ENCODE data around the gene SMC2.

The SMC2 gene

DNA sequence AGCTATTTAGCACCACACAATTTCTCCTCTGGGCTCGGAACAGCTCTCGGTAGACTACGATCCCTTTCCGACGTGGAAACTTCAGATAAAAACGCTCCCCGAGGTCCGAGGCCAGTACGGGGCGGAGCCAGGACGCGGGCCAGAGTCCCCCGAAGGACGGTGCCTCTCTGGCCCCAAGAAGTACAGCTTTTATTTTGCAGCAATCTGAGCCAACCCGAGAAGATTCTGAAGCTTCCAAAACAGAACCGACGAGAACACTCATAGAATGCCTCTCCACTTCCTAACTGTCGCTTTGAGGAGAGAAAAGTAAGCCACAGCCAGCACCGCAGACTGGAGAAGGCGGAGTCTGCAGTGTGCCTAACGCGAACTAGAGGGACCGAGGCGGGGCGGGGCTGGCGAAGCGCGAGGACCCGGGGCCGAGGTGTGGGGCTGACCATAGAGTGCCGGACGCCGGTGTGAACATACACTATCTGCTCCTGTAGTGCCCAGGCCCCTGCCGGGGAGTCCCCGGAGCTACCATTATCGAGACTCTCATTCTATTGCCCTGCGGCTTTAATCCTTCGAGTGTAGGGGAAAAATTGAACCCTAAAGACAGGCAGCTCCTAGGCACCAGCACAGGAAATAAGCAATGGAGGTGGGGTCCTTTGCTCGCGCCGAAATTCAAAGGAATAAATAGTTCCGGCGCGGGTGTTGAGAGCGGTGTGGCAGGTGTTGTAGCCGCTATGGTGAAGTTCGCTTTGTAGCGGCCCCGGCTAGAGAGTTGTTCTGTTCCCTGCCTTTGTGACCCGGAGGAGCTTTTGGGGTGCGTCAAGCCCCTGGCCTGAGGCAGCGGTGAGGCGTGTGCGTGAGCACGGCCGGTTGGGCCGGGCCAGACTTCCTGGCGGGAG is at the start of gene SMC2:
Gene SMC2 (plus strand): TSS at position 663 of the 887 bp plus-strand sequence. CDS start 1,076 bp downstream, outside the sequence.
- DNase-seq = peak; percentile 80

DNA sequence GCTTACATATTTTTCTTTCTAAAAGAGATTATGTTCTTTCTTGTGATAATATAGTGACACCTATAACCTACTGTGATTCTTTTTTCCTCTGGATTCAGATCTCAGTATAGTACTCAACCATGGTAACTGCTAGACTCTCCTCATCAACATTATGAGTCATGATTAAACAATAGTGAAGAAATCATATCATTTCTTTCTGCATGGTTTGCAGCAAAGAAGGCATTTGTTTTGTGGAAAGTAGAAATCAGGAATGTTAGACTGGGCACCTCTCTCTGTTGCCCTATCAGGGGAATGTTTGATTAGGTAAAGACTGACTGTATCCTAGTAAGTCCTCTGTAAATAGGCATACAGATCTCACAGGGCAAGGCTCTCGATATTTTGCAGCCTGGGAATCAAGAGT is 25.6 kb upstream of the SMC2 start:
- DNase-seq = no peak

DNA sequence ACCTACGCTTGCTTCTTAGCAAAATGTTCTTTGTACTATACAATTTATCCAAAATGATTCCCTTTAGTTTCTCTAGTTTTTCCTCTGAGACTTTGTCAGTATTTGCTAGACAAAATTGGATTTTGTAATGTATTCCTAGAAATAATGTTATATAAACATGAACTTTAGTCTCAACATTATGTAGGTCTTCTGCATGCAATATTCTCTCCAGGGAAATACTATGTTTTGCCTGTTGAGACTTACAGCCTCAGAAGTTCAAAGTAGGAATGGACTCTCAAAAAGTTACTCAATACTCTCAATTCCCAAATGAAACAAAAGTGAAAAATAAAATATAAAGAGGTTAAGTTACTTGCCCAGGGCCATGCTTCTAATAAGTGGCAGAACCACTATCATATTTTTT is 24.8 kb upstream of the SMC2 start:
- no peak for DNase-seq

DNA sequence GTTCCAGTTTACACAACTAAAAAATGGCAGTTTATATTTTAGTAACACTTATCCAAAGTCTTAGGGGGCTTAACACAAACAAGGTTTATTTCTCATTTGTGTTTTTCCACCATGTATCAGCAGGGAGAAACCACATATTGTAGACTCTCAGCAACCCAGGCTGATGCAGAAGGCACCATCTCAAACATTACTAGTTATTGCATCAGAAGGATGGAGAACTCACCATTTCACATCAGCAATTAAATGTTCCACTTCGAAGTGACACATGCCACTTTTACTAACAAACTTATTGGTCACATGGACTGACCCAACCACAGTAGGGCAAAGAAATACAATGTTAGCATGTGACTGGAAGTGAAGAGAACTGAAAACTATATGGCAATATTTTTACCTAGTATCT is 22.5 kb upstream of the SMC2 start:
- no peak for DNase-seq

DNA sequence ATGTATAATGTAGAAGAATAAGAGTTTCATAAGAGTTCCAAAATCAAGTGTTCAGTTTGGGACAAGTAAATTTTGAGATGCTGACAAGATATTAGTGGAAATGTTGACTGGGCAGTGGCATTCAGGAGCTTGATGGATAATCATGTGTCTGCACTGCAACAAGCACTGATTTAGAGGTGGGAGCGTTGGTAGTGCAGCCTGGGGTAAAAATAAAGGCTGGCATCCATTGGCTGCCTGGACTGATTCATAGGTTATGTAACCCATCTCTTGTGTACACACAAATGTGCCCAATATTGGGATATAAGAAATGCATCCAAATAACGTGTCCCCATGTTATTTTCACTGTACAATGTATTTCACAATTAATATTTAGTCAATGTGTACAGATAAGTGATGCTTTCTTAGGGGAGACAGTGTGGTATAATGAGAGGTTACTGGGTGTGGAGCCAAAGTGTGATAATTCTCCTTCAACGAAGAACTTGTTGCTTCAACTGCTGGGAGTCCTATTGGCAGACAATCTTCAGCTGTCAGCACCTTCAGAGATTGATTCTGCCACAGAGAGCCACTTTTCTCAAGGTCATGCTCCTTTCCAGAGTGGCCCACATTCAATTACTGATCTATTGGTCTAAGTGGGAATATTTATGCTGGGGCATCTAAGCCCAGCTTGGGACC is 20.9 kb upstream of the SMC2 start:
- no peak for DNase-seq

DNA sequence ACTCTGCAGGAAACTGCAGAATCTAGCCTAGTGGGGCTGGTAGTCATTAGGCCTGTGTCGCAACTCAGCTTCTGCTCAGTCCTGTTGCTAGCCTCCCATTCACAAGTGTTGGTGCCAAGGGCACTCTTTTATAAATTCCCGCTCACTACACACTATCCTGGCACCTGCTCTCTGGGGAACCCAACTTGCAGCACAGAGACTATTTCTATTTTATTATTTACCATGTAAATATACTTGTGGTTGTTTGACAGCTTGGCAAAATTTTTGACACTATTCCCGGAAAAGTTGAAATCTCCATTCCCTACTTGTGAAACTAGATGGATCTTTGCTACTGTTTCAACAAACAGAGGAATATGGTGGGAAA is 20.4 kb upstream of the SMC2 start:
- no peak for DNase-seq

DNA sequence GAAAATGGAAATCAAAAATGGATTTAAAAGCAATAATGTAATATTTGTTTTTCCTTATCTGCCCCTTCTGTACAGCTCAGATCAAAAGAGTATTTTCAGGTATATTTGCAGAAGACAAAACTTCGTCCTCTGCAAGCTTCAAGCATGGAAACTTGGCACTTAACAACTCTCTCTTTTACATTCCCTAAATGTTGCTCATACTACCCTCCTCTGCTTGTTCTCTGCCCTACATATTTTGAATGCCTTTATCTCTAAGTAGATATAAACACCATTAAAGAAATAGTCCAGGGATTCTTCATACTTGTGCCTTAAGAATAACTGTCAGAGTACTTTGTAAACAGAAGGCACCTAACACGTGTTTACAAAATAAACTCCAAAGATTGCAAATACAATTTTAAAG is 19.2 kb upstream of the SMC2 start:
- DNase-seq = no peak

DNA sequence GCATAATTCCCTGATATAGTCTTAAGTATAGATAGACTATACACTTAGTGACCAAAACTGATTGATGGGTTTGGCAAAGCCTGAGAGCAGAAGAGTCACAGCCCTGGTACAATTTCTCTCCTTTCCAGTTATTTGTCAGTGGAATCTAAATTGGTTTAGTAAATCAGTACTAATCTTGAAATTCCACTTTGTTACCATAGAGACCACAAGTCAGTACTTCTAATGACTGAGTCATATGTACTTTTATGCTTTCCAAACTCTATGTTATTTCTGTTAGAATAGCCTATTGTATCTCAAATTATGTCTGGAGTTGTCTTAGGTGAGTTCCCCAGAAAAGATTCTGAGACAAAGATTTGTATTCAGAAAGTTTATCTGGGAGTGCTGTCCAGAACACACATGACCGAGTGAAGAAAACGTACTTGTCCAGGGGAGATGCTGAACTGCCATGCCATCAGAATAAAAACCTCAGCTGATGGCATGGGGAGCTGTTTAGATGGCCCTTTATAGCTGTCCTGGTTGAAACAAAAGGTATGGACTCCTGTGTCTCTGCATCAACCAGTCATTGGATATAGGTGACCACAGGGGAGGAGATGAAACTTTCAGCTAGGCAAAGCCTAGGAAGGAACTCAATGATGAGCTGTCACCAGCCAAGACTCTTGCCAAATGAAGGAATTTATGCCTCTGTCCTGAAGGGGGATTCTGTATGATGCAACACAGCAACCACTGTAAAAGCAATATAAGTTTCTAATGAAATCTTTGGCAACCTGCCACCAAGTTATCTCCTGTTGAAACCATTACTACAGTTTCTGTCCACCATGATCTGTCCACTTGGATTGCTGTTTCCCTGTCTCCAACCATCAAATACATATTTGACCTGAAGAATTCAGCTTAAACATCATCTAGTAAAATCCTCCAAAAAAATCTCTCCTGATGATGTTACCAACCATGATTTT is 18.0 kb upstream of the SMC2 start:
- DNase-seq = no peak

DNA sequence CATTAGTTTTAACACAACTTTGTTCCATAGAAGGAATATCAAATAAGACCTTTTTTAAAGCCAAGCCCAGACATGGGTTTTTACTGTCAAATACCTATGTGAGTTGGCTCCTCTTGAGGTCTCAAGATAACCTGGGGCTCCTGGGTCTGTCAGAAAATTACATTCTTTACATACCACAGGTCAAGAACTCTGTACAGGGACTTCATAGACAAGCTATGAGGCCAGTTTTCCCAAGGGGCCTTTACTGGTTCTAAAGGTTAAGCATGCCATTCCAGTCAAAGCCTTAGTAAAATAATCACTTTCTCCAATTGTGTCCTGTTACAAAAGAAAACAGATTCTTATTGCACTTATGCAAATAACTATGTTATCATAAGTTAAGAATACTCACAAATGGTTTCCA is 15.5 kb upstream of the SMC2 start:
- no peak for DNase-seq

DNA sequence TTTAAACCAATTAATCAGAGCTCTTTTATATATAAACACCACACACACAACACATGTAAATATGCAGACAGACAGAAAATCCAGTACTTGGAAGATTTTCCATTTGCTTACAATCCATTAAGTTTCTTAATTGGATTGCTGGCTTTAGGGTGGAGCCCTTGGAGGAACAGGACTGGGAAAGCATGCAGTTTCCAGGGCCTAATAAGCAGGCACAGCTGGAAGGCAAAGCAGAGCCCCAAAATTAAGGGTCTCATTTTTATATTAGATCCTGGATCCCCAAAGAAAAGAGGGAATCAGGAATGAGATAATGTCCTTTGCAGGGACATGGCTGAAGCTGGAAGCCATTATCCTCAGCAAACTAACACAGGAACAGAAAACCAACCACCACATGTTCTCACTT is 13.1 kb upstream of the SMC2 start:
- DNase-seq = no peak

DNA sequence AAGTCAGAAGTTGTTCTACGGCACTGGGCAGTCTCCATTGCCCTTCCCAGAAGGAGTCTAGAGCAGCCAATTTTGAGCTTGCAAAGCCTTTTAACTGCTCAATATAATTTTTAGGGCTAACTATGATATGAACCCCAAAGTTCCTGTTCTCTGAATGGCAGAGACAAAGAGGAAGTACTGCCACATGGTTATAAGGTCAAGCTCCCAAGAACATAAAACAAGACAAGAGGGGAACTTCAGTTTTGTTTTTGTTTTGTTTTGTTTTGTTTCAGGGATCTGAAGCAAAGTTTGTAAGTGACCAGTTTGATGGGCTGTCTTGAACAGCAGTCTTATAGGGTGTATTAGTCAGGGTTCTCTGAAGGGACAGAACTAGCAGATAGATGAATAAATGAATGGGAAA is 11.9 kb upstream of the SMC2 start:
- no peak for DNase-seq

DNA sequence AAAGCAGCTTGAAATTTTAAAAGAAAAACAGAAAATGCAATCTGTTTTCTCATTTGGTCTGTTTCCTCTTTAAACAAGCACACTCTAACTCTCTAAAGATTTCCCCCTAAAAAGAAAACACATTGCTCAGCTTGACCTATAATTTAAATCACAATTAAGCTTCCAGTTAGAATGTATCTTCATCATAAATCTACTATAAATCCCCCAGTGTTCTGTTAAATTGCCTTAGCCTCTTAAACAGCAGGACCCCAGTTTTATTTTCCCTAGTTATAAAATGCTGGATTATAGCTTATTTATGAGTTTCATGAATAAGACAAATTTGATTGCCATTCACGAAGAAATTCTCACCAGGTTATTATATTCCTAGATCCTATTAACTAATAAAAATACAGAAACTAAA is 8.6 kb upstream of the SMC2 start:
- no peak for DNase-seq

DNA sequence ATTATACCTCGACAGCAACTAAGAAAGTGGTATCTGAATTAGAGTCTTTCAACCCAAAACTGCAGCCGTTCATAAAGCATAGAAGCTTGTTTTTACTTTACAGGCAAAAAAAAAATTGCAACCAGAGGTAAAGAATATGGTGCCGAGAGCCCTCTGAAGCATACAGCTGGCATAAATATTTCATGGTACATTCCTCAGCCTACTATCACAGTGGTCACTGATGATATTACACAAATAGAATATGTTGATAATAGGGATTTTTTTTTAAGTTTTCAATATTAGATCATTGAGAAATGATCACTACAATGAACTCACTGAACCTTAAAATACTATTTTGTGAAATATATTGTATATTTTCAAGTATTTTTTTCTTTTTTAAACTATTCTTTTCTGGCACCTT is 6.2 kb upstream of the SMC2 start:
- DNase-seq = no peak

DNA sequence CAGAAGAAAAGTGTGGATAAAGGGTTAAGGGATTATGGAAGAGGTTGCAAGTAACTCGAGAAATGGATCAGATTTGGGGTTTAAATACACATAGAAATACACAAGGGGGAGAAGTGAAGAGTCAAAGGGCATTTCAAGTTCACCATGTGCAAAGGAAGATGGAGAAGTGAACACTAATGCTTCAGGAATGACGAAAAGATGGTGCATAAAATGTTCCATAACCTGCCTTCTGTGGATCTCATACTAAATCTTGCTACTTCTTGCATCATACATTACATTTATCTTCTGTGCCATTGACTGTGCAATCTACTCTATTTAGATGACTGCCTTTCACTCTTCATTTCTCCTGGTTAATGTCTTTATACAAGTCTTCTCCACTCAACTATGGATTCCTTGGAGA is 5.7 kb upstream of the SMC2 start:
- no peak for DNase-seq

DNA sequence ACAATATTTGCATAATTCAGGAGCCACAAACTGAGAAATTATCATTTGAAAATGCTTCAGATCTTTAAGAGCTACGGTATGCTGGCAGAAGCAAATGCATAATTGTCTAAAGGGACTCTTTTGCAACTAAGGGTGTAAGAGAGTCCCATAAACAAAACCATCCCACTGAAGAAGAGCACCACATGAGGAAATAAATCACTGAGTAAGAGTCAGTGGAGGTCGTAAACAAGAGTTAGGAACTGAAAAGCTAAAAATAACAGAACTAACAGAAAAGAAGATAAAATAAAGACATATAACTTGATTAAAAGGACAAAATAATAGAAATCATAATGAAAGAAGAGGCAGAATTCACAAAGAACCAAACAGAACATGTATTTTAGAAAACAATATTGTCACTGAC is 3.5 kb upstream of the SMC2 start:
- no peak for DNase-seq

DNA sequence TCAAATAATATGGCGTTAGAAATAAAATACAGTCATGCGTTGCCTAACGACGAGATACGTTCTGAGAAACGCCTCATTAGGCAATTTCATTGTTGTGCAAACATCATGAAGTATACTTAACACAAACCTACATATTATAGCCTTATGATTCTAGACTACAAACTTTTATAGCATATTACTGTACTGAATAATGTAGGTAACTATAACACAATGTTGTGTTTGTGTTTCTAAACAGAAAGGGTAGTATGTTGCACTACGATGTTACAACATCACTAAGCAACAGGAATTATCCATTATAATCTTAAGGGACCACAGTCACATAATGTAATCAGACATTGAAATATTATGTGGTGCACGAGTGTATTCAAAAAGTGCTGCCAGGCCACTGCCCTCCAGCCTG is 3.0 kb upstream of the SMC2 start:
- no peak for DNase-seq

DNA sequence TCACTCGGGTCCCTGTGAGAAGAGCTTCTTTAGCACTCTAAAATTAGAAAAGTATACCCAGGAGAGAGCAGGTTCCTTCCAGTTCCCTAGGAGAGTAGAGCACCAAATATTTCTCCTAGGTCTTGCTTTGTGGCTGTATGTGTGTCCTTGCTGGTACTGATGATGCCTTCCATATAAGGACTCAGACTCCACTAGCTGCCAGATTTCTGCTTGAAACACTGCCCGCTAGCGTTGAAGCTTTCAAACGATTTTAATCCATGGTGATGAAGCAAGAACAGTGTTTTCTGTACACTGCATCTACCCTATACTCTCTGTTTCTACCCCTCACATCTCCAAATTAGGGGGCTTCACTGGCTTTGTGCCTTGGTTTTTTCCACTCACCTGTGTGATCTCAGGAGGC is 2.4 kb upstream of the SMC2 start:
- no peak for DNase-seq

DNA sequence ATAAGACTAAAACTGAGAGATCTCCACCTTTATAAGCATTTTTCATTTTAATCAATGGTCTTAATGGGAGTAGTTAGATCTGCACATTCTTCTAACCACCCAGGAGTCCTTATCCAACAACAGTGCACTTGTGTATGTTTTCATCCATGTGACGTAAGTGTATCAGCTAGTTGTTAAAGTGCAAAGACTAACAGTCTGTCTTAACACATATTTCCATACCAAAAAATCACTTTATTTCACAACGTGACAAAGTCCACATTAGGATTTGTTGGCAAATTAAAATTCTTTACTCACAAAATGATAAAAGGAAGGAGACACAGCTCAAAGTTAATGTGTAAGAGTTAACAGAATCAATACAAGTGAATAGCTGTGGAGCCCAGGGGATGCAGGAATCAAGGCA is 1.9 kb upstream of the SMC2 start:
- DNase-seq = no peak

DNA sequence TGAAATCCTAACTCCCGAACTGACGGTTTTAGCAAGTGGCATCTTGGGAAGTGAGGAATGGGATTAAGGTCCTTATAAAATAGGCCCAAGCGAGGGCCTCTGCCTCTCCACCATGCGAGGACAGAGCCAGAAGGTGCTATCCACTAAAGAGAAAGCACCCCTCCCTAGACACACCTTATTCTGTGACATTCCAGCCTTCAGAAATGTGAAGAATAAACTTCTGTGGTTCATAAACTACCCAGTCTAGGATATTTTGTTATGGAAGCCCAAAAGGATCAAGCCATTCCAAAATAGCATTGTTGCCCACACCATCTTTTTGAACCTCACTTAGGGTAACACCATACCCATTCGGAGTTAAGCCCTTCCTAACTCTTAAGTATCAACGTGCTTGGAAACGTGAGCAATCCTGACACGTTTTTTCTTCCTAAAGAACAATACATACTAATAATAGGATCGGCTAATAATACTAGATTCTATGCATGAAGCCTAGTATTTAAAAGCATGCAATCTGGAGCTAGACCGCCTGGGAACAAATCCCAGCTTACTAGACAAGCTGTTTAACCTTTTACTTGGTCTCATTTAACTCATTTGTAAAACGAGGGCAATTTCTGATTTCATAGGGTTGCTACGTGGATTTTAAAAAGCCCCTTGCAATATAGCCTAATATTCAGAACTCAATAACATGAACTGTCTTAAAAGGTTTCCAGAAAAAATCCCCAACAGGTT is 1.1 kb upstream of the SMC2 start:
- no peak for DNase-seq

DNA sequence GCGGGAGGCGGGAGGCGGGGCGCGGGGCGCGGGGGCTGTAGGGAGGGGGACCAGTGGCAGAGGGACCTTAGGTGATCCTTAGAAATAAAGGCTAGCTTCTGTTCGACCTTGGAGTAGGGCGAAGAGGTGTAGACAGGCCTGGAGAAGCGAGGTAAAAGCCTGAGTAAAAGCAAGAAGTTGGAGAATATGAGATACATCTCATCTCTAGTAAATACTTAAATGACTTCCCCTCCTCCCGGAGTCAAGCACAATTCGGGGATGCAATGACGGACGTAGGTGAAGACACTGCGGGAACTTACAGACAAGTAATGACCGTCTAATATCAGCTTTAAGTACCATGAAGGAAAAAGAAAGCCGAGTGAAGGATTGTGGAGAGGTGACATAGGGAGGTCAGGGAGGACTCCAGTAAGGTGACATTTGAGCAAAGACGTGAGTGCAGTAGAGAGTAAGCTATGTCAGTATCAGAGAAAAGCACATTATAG is 466 bp downstream of the SMC2 start:
- no peak for DNase-seq

DNA sequence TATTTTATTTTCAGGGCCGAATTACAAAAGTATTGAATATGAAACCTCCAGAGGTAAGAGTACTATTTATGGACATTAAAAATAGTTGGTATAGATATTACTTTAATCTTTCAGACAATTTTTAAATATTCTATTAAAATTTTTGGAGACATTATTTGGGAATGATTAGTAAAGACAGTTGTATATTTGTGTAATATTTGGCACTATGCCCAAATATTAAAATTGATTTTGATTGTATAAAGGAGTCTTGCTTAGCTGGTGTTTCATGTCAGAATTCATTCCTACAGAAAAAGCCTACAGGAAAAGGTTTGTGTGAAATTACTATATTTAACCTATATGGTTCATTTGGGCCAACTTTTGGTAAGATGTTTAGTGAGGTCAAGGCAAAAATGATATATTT is 5.5 kb downstream of the SMC2 start:
- DNase-seq = no peak

DNA sequence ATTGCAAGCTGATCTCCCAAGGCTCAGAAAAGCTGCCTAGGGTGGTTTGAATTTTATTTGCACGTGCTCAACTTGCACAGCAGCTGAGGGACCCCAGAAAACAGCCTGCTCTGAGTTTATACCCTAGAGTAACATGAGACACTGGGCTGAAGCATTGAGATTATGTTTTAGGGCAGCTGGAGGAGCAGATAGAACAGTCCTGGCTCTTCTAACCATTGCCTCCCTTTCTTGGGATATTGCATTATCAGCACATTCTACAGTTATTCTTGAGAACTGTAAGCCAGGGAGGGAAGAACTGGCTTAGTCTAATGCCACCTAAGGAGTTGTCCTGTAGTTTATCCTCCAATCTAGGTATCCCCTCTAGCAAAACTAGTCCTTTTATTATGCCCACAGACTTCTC is 10.3 kb downstream of the SMC2 start:
- DNase-seq = no peak

DNA sequence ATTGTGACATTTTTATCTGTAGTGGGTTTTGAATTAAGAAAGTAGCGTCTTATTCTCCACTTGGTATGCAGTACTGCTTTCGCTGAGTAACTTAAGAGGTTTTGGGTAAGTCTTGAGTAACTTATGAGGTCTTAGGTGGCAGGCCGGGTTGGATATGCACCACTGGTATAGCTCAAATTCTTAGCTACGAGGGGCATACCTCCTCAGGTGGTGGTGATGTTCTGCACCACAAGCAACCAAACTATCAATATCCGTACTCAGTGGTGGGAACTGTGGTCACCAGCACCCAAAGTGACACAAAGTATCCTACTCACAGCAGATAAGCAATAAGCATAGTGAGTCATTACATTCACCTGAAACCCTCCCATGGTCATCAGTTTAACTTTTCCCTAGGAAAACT is 13.7 kb downstream of the SMC2 start:
- DNase-seq = no peak

All from NCI-H446 treated with DMSO at 0.1 percent for 48 hours (cell line).